Mucosa of rectum (tissue), 2 donors: ENCODE results near the gene VSIG2.

Experiments used
- H3K27ac ChIP-seq, 2 donors: one replicate each; pipeline ENCODE4 v1.7.0; 2013; ENCODE audit warnings: inconsistent platforms in 2 of 2, low read depth in 2 of 2, low read length in 2 of 2
- H3K27me3 ChIP-seq, 2 donors: one replicate each; pipeline ENCODE4 v1.7.0; 2013; ENCODE audit warnings: low read length in 2 of 2; ENCODE audit not compliant: control insufficient read depth in 2 of 2, insufficient read depth in 2 of 2
- H3K36me3 ChIP-seq, 2 donors: one replicate each; pipeline ENCODE4 v1.7.0; 2013; ENCODE audit warnings: low read length in 2 of 2; ENCODE audit not compliant: control insufficient read depth in 2 of 2, insufficient read depth in 2 of 2
- H3K4me1 ChIP-seq, 2 donors: one replicate each; pipeline ENCODE4 v1.7.0; 2013; ENCODE audit warnings: low read length in 2 of 2, mild to moderate bottlenecking in 1 of 2; ENCODE audit not compliant: control insufficient read depth in 2 of 2, insufficient read depth in 2 of 2
- H3K4me3 ChIP-seq, 2 donors: one replicate each; pipeline ENCODE4 v1.7.0; 2013; ENCODE audit warnings: low read length in 2 of 2
- H3K9ac ChIP-seq, 2 donors: one replicate each; pipeline ENCODE4 v1.7.0; 2013; ENCODE audit warnings: low read length in 2 of 2, low read depth in 1 of 2, mild to moderate bottlenecking in 1 of 2
- H3K9me3 ChIP-seq, 2 donors: one replicate each; pipeline ENCODE4 v1.7.0; 2013; ENCODE audit warnings: low read length in 2 of 2; ENCODE audit not compliant: control insufficient read depth in 2 of 2
- donor health status: healthy.
- donor health status: Normal muscosa, but diverticular disease.

Gene VSIG2

GRCh38 chr11:124724979-124725718, 26.9 kb downstream of the VSIG2 start:
- peaks cover 13 to 14% of the 10 kb centered on the region in 2 donors for H3K4me1 ChIP-seq
- no peak overlapping the region for H3K9ac ChIP-seq
- H3K27ac ChIP-seq, result peak overlapping the region; percentile 56 to 57
- no peaks in the 10 kb centered on the region for H3K27me3 ChIP-seq
- no peaks in the 10 kb centered on the region for H3K9me3 ChIP-seq
- peak overlapping the region; percentile 19 to 55 for H3K4me3 ChIP-seq
- H3K36me3 ChIP-seq, result no peaks in the 10 kb centered on the region

DNA sequence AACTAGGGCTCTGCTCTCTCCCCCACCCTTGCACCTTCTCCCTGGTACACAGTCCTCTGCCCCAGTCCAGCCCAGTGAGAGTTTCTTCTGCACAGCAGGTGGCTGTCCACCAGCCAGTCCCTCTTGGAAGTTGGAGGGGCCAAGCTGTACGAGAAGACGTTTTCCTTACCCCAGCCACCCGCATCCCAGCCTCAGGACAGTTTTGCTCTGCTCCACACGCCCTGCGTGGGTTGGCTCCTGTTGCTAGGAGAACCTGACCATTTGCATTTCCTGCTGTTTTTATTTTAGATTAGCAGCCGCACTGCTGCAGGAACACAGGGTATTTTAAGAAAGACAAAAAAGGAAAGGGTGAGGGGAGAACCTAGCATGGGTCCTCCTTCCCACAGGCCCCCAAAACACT, 29.9 kb downstream of the VSIG2 start:
- H3K36me3 ChIP-seq, result no peaks in the 10 kb centered on the region

GRCh38 chr11:124719534-124719933, 32.5 kb downstream of the VSIG2 start:
- H3K4me3 ChIP-seq, result no peak overlapping the region
- no peaks in the 10 kb centered on the region for H3K36me3 ChIP-seq
- no peak overlapping the region for H3K9ac ChIP-seq
- H3K27me3 ChIP-seq, result peaks cover 18 to 20% of the 10 kb centered on the region in 2 donors
- no peaks in the 10 kb centered on the region for H3K9me3 ChIP-seq
- no peak overlapping the region for H3K27ac ChIP-seq
- peaks cover 5 to 12% of the 10 kb centered on the region in 2 donors for H3K4me1 ChIP-seq

More for the DNA sequence above, 29.9 kb downstream of the VSIG2 start:
- Histone ChIP-seq H3K9me3 (no peaks in the 10 kb centered on the region), H3K27me3 (peaks cover 18 to 20% of the 10 kb centered on the region in 2 donors), H3K9ac (no peak overlapping the region), H3K27ac (no peak overlapping the region), H3K4me3 (no peak overlapping the region), H3K4me1 (peaks cover 16 to 25% of the 10 kb centered on the region in 2 donors)

DNA sequence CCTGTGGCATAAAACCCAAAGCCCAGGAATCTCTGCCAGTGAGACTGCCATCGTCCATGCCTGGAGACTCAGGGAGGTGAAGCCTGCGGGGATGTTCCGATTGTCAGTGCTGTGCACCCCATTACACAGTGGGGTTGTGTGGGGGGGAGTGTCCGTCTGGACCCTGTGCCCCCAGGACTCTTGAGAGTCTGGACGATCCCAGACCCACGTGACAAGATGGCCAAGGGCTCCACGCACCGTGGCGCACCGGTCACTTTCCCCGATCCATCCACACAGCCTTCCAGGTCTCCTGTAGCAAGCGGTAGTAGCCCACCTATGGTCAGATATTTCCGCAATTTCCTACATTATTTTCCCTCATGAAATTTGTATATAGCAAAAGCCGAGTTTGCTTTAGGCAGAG, 33.3 kb downstream of the VSIG2 start:
- no peak overlapping the region for H3K27ac ChIP-seq
- H3K27me3 ChIP-seq, result peaks cover 18 to 20% of the 10 kb centered on the region in 2 donors

GRCh38 chr11:124717786-124718651, 34.0 kb downstream of the VSIG2 start:
- H3K36me3 ChIP-seq, result no peaks in the 10 kb centered on the region
- no peak overlapping the region for H3K27ac ChIP-seq
- no peaks in the 10 kb centered on the region for H3K9me3 ChIP-seq
- H3K27me3 ChIP-seq, result peaks cover 18 to 20% of the 10 kb centered on the region in 2 donors
- H3K9ac ChIP-seq, result peak overlapping the region in 1 of 2 donors; percentile 27
- H3K4me1 ChIP-seq, result peaks cover 3 to 11% of the 10 kb centered on the region in 2 donors
- H3K4me3 ChIP-seq, result peak overlapping the region; percentile 59 to 60

More for the DNA sequence above, 33.3 kb downstream of the VSIG2 start:
- H3K4me1 ChIP-seq, result peaks cover 3 to 11% of the 10 kb centered on the region in 2 donors
- no peaks in the 10 kb centered on the region for H3K36me3 ChIP-seq
- no peaks in the 10 kb centered on the region for H3K9me3 ChIP-seq
- no peak overlapping the region for H3K4me3 ChIP-seq
- no peak overlapping the region for H3K9ac ChIP-seq

DNA sequence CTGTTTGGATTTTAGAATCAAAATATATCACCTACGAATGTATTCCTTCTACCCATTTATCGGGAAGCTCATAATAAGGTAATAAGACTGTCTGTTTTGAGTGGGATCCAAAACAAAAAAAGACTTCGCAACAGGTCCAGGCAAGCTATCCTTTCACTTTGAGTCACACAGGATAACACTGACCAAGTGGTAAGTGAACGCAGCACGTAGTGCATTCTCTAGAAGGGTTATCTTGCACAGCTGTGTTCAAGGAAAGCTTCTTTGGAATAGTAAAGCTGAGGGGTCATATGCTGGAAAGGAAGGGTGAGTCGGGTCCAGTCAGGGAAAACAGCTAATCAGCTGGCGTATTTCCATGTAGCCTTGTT, 34.7 kb downstream of the VSIG2 start:
- Histone ChIP-seq H3K27ac (no peak overlapping the region), H3K36me3 (no peaks in the 10 kb centered on the region), H3K9me3 (no peaks in the 10 kb centered on the region), H3K4me1 (peaks cover 3 to 11% of the 10 kb centered on the region in 2 donors), H3K27me3 (peaks cover 18 to 20% of the 10 kb centered on the region in 2 donors), H3K9ac (peak overlapping the region in 1 of 2 donors; percentile 27), H3K4me3 (peak overlapping the region; percentile 59 to 60)

DNA sequence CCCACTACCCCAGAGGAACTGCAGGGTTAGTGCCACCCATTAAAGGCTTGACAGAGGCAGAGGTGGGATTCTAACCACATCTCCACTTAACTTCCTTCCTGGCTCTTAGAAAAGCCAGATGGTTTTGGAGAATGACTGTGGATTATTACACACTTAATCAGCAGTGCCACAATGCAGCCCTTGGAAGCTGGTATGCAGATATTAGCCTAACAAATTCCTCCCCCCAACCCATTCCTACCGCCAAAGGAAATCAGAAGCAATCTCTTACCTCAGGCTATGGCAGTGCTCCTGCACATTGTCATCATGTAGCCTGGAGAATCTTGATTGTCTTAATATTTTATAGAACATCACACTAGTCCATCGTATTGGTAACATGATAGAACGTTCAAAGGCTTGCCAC, 35.5 kb downstream of the VSIG2 start:
- H3K9ac ChIP-seq, result no peak overlapping the region
- no peak overlapping the region for H3K27ac ChIP-seq
- peaks cover 18 to 20% of the 10 kb centered on the region in 2 donors for H3K27me3 ChIP-seq
- H3K9me3 ChIP-seq, result no peaks in the 10 kb centered on the region
- no peak overlapping the region for H3K4me3 ChIP-seq
- peaks cover 3 to 11% of the 10 kb centered on the region in 2 donors for H3K4me1 ChIP-seq
- H3K36me3 ChIP-seq, result no peaks in the 10 kb centered on the region

- H3K36me3 ChIP-seq, result no peaks in the 10 kb centered on the region
- no peak overlapping the region for H3K9ac ChIP-seq
- H3K4me1 ChIP-seq, result no peaks in the 10 kb centered on the region
- H3K27ac ChIP-seq, result no peak overlapping the region
- H3K4me3 ChIP-seq, result no peak overlapping the region
- H3K9me3 ChIP-seq, result peaks cover 0 to 3% of the 10 kb centered on the region in 2 donors
- peaks cover 0 to 1% of the 10 kb centered on the region in 2 donors for H3K27me3 ChIP-seq
These were observed 39.7 kb downstream of the VSIG2 start for GRCh38 chr11:124712392-124712791.

DNA sequence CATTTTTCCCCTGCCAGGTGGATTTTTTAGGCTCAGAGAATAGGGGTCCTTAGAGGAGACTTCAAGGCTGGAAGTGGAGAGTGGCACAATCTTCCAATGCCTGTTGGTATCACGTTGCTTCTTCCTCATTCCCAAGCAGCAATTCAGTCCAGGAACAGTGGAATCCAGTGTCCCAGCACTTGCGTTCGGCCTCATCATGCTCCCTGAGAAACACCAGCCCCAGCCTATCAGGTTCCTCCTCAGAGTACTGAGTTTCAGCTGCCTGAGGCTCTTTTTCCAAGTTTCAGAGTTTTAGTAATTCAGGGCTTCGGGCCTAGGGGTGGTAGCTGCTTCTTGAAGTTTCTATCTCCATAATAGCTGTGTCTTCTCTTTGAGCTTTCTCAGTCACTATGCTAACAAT, 44.2 kb downstream of the VSIG2 start:
- no peak overlapping the region for H3K9ac ChIP-seq
- no peaks in the 10 kb centered on the region for H3K36me3 ChIP-seq
- H3K27me3 ChIP-seq, result no peaks in the 10 kb centered on the region
- H3K9me3 ChIP-seq, result peaks cover 0 to 3% of the 10 kb centered on the region in 2 donors
- no peak overlapping the region for H3K27ac ChIP-seq
- H3K4me1 ChIP-seq, result no peaks in the 10 kb centered on the region
- no peak overlapping the region for H3K4me3 ChIP-seq

DNA sequence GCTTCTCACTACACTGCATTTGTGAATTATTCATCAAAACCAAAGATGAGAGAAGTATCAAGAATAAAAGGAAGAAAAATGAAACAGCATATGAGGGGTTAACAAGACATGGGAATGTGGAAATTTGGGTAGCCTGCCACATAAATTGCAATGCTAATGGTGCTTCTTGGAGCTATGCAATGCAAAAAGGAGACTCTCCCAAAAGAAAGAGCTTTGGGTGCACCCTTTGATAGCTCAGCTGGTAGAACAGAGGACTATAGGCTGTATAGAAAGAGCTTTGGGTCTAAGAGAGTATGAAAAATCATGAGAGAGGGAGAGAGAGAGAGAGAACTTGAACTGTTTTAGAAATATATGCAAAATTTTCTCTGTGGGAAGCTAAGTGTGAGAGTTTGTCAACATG, 52.0 kb downstream of the VSIG2 start:
- Histone ChIP-seq H3K9ac (no peak overlapping the region), H3K4me1 (no peaks in the 10 kb centered on the region), H3K9me3 (no peaks in the 10 kb centered on the region), H3K27ac (no peak overlapping the region), H3K27me3 (no peaks in the 10 kb centered on the region), H3K4me3 (no peak overlapping the region), H3K36me3 (no peaks in the 10 kb centered on the region)
